ENCODE results near the gene MUS81.

MUS81 gene

DNA sequence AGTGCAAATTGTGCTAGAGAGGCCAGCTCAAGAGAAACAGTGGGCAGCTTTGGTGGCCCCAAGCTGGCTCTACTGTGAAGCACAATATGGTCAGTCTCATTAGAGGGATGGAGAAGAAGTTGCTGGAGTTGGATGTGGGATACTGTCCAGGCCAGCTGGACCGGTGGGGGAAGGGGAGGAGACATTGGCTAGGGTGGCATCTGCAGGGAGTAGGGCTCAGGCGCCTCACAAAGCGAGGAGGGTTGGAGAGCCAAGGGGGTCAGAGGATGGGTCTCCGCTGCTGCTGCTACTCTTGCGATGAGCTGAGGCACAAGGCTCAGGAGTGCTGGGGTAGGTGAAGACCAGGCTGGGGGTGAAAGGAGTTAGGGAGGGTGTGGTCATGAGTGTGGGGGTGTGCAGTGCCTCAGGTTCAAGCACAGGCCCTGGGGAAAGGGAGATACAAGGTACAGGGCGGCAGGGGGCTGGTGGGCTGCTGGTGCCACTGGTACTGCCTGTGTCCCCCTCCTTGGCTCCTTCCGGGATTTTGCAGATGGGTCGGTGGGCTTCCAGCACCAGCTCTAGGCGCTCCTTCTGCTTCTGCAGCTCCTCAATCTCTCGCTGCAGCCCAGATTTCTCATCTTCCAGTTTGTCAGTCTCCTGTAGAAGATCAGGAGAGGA is 32.6 kb downstream of the MUS81 start:
- no peak for DNase-seq (ENCODE audit: low read depth in 3 of 3)

DNA sequence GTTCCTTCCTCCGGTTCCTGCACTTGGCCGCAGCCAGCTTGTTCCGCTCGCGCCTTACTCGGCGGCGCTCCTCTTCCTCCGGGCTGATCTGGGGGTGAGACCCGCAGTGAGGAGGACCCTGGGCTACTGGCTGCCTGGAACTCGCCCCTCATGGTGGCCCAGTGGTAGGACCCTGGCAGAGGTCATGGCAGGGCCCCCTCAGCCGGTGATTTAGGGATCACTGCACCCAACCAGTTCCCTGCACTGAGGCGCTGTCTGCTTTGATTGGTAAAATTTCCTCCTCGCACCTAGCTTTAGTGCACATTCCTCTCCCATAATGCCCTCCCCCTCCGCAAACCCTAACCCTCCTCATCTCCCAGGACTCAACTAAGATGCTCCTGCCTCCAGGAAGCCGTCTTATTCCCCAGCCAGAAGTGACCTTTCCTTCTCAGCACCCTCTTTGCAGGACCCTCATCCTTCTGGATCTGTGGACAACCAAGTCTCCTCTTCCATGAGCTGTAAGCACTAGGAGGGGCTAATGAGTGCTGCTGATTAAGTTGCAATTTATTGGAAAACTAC is 33.9 kb downstream of the MUS81 start:
- no peak for DNase-seq (ENCODE audit: low read depth in 3 of 3)

DNA sequence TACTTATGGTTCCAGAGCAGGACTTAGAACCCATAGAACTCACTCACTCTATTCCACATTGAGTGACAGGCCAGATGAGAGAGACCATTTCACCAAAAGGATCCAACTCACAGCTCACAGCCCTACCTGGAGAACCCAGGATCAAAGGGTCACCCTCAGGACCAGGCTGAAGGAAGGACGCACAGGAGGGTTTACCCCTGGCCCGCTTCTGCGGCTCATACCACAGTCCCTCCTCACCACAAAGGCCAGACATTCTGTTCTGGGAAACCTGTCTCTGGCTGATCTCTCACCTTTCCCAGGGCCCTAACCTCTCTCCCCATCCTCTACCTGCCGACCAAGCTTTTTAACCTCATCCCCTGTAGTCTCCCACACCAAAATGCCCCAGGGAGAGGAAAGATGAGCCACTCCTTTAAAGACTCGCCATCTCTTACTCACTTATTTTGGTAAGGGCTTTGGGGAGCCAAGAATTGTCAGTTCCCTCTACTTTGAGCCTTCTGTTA is 35.3 kb downstream of the MUS81 start:
- no peak for DNase-seq (ENCODE audit: low read depth in 3 of 3)

DNA sequence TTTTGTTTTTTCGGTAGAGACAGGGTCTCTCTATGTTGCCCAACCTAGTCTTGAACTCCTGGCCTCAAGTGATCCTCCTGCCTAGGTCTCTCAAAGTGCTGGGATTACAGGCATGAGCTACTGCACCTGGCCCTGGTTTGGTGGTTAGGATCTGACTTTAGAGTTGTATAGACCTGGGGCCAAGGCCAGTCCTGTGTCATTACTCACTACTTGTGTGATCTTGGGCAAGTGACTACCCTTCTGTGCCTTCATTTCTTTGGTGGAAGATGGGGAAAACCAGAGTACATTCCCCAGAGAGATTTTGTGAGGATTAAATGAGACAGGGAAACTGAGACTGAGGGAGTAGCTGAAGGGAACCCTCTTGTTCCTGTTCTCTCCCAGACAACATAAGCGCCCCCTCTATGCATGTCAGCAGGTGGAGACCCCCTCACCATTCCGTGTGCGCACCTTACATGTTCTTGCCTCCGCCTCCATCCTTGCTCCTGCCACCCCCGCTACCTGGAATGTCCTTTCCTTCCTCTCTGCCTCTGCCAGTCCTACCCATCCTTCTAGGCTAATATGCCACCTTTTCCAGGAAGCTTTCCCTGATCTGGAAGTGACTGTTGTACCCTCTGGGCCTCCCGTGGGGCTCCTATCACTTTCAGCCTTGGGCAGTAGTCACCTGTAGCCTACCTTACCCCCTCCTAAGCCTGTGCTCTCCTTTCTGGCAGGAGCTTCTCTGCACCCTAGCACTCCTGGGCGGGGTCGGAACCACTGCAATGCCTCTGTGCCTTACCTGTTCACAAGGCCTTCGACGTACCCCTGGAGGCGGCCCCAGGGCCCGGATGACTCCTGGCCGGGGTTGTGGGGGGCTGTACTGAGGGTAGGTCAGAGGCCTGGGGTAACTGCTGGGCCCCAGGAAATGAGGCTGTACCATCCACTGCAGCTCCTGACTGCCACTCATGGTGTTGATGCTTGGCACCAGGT is 36.1 kb downstream of the MUS81 start:
- no peak for DNase-seq (ENCODE audit: low read depth in 3 of 3)

DNA sequence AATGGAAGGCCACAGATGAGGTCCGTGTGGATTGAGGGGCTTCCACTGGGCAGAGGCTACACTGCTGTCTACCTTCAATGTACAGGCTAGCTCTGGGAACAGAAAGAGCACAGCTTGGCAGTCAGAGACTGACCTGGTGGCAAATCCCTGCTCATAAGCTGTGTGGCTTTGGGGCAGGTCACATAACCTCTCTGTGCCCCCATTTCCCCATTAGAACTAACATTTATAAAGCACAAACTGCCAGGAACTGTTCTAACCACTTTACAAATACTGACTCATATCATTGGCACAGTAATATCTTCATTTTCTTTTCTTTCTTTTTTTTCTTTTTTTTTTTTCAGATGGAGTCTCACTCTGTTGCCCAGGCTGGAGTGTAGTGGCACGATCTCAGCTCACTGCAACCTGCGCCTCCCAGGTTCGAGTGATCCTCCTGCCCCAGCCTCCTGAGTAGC is 36.8 kb downstream of the MUS81 start:
- DNase-seq (ENCODE audit: low read depth in 3 of 3) = no peak

DNA sequence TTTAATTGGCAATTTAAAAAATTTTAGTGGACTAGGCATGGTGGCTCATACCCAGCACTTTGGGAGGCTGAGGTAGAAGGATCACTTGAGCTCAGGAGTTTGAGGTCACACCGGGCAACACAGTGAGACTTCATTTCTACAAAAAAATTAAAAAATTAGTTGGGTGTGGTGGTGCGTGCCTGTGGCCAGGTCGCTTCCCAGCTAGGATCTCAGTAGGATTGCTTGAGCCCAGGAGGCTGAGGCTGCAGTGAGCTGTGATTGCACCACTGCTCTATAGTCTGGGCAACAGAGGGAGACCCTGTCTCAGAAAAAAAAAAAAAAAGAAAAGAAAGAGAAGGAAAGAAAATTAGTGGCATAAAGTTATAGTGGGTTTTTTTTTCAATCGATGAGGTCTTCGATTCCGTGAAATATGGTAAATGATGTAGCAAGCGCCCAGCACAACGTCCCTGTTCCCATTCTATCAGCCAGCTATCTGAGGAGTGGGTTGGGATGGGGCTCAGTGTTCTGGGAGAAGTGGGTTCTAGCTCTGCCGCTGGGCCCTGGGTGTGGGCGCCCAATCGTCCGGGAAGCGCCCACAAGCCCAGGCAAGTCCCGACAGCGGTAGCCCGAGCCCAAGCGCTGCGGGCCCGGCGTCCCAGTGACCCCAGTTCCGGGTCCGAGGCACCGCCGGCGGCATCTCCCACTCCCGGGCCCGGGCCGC is 38.6 kb downstream of the MUS81 start:
- no peak for DNase-seq (ENCODE audit: low read depth in 3 of 3)

DNA sequence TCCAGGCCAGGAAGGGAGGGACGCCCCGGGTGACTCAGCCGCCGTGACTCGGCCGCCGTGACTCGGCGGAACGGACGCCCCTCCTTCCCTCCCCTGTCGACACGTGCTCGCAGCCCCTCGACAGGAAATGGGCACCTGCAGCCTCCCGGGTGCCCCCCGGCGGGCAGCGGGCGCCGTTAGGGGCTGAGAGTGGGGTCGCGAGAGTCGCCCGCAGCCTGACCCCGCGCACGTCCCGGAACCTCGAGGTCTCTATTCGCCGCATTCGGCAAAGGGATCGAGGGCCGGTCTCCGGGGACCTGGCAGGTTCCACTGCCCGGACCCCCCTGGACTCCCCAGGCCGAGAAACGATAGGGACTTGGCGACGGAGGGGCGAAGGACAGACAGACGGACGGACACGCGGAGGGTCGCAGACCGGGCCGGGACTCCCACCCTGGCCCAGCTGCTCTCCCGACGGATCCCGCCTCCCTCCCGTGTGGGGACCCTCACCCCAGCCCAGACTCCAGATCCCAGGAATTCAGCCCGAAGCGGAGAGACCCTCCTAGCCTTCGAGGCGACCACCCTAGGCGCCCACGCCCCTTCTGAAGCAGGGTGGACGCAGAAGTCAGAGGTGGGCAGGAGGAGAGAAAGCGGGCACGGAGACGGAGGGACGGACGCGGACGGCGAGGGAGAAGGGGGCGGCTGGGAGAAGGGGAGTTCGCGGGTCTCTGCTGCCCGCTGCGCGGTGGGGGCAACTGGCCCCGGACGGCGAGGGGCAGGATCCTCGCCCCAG is 39.3 kb downstream of the MUS81 start:
- peak; percentile 56 to 70 (median 66) for DNase-seq (ENCODE audit: low read depth in 3 of 3)

DNA sequence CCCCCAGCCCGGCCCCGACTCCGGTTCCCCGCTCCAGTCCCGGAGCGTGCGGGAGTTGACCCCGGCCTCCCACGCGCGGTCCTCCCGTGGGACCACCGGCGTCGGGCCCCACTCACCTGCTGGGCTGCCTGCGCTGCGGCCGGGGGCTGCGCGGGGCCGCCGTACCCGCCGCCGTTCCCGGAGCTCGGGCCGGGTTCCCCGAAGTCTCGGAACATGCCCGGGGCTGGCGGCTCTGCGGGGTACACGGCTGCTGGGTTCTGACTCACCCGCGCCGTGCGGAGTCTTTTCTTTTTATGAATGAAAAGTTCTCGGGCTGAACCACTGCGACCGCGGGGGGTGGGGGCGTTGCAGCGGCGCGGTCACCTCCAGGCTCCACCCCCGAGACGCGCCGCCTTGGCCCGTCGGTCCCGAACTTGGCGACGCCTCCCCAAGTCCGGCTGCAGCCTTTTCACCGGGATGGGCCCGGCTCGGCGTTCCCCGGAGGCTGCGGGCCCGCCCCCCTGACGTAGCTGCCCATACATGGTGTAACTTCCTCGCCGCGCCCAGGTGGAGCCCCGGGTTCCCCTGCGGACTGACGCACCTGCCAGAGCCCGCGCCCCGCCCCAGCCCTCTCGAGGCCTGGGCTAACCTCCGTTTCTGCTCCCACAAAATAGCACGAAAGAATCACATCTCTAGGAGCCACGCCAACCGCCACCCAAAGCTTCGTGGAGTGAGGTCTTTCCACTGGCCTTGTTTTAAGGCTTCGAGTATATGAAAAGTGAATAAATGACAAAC is 40.1 kb downstream of the MUS81 start, which contains the start of gene FOSL1:
FOSL1 (minus strand) TSS at position 264 of the 774 bp plus-strand sequence; CDS start at position 215, 49 bp downstream.
- DNase-seq (ENCODE audit: low read depth in 3 of 3) = peak; percentile 89 to 91 (median 90)

DNA sequence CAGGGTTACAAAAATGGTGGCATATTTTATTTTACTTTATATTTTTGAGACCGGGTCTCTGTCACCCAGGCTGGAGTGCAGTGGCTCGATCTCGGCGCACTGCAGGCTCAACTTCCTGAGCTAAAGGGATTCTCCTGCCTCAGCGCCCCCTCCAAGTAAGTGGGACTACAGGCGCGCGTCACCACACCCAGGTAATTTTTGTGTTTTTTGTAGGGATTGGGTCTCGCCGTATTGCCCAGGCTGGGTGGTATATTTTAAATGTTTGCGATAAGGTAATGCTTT is 40.6 kb downstream of the MUS81 start:
- DNase-seq (ENCODE audit: low read depth in 3 of 3) = no peak

DNA sequence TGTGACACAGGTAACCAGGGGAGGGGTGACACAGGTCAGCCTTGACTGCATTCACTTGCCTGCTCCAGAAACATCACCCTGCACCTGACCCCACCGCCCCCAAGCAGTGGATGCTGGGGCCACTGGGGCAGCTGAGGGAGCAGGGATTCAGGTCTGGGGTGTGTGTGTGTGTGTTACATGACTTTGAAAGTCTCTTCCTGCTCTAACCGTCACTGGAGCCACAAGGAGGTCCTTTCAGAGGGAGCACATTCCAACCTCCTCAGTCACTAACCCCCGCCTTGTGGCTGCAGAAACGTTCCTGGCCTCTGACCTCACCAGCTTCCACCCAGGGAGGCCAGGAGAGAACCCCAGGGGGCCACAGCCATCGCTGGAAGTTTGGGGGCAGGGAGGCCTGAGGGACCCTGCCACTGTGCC is 42.8 kb downstream of the MUS81 start:
- no peak for DNase-seq (ENCODE audit: low read depth in 3 of 3)

DNA sequence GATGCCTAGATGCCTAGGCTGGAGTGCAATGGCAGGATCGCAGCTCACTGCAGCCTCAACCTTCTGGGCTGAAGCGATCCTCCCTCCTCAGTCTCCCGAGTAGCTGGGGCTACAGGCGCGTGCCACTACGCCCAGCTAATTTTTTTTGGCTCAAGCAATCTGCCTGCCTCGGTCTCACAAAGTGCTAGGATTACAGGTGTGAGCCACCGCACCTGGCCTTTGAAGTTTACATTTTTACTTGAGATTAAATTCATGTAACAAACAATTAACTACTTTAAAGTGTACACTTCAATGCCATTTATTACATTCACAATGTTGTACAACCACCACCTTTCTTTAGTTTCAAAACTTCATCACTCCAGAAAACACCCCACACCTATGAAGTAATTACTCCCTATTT is 43.5 kb downstream of the MUS81 start:
- no peak for DNase-seq (ENCODE audit: low read depth in 3 of 3)

DNA sequence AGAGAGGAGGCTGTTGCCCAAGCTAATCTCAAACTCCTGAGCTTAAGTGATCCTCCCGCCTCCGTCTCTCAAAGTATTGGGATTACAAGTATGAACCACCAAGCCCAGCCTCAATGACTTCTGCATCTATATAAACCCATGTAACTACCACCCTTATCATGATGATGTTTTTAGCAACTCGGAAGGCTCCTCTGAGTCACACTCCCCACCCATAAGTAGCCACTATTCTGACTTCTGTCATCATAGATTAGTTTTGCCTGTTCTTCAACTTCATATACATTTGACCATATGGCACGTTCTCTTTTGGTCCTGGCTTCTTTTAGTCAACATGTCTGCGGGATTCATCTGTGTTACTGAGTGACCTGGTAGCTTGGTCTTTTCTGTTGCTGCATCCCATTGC is 46.4 kb downstream of the MUS81 start:
- DNase-seq (ENCODE audit: low read depth in 3 of 3) = no peak

DNA sequence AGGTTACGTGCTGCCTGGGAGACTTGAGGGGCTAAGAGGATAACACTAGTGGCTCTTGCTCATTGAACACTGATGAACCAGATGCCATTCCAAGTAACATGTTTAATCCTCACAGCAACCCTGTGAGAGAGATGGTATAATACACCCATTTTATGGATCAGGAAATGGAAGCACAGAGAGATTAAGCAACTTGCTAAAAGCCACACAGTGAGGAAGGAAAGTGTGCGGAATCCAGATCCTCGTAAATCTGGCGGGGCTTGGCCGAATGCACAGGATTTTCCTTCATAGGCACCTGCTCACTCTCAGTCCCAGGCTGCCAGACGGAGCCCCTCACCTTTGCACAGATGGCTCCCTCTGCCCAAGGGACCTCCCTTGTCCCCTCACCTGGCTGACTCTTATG is 47.6 kb downstream of the MUS81 start:
- DNase-seq (ENCODE audit: low read depth in 3 of 3) = no peak

DNA sequence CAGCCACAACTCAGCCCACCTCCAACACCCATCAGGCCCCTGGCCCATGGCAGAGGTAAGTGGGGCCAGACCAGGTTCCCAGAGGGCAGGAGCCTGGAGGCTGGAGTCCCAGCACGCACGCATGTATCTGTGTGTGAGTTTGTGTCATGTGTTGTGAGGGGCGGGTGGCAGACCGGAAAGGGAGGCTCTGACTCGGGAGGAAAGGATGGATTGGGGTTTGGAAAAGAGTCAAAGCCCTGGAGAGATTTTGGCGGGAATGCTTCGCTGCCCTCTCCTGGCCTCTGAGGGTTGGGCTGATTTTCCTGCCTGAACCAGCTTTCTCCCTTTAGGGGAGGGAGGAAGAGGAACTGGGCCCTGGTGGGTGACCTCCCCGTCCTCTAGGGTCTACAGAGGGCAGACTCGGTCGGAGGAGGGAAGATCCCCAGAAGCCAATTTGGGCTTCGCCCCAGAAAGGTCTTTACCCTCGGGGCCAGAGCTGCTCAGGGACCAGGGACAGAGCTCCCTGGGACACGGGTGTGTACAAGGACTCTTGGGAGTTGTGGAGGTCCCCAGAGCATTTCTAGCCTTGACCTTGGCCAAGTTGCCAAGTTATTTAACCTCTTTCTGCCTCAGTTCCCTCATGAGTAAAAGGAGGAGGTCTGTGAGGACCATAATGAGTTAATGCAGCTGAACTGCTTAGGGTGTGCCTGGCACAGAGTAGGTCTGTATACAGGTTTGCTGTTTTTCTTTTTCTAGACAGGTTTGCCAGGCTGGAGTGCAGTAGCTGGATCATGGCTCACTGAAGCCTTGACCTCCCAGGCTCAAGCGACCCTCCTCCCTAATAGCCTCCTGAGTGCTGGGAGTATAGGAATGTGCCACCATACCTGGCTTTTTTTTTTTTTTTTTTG is 51.7 kb downstream of the MUS81 start:
- DNase-seq (ENCODE audit: low read depth in 3 of 3) = no peak

DNA sequence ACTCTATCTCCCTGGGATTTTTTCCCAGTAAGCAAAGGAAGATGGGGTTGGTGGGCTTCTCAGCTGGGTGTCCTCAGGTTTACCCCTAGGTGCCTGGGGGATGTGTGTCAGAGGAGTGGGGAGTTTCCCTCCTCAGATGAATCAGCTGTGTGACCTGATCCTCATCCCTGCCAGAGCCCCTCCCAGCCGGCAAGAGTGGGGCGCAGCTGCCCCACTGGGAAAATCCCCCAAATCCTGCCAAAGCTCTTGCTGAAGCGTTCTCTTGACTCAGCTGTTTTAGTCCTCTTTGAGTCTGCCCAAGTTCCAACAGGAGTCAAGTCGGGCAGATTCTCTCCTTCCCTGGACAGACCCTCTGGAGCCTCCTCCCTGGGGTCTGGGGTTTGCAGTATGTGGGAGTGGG is 52.6 kb downstream of the MUS81 start:
- DNase-seq (ENCODE audit: low read depth in 3 of 3) = no peak

DNA sequence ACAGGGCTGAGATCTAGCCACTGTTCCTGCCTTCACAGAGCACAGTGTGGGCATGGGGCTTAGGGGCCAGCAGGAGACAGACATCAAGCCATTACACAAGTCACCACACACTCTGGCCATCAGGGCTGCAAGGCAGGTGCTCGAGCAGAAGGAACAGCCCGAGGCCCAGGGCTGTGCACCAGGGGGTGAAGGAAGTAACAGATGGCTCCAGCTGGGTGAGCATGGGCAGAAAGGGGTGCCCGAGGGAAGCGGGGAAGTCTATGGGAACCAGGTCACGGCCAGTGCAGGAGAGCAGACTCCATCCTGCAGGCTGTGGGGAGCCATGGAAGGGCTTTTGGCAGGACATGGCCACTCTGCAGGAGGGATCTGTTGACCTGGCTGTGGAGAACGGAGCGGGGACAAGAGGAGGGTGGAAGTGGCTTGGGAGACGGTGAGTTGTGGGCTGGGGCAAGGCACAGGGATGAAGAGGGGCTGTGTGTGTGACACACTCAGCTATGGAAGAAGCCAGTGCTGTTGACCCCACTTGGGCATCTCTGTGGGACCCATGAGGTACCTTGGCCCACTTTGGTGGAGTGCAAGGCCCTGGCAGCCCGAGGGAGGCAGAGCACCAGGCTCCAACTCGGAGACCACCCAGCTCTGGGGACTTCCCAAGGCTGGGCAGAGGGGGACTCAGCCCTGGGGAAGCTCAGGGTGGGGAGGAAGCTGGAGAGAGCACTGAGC is 55.0 kb downstream of the MUS81 start:
- no peak for DNase-seq (ENCODE audit: low read depth in 3 of 3)

DNA sequence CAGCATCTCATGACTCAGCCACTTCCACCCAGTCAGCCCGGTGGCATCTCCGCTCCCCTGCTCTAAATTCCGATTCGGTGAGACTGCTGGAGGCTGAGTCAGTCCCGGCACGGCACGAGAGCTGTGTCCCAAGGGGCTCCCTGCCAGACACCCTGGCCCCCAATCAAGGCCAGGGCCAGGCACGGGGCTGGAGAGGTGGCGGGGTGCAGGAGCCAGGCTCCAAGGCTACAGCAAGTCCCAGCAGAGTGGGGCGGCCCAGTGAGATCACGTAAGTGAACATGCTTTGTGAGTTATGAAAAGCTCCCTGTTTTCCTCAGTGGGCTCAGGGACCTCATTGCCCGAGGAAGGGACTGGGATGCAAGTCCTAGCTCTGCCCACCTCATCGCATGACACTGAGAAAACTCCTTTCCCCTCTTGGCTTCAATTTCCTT is 55.6 kb downstream of the MUS81 start:
- no peak for DNase-seq (ENCODE audit: low read depth in 3 of 3)

Data from stimulated activated CD4-positive, alpha-beta T cell treated with anti-CD3 and anti-CD28 coated beads, TNF-alpha, amount 100 ng/mL, for 4 hours (primary cell).